GM12878 (cell line): Measurements from ENCODE around the gene KLHL2. TPM values are rescaled to one million over a fixed set of nuclear protein-coding genes. Genes with fewer than 3 reads are reported as not detected.

ENCODE experiments used
- ASH2L ChIP-seq: fragments of 300-600, 200-600 bp; sonication (generic); IDR thresholded peaks from 2 replicates; pipeline ENCODE4 v1.6.1; 2017; ENCODE audit warnings: low read depth, mild to moderate bottlenecking, borderline replicate concordance
- BCL3 ChIP-seq: IDR thresholded peaks from 2 replicates; pipeline ENCODE4 v1.6.1; 2011; ENCODE audit warnings: borderline replicate concordance, low read depth, mild to moderate bottlenecking, moderate library complexity, low read length; ENCODE audit not compliant: insufficient read depth, poor library complexity, severe bottlenecking
- CHD2 ChIP-seq: IDR thresholded peaks from 2 replicates; pipeline ENCODE4 v1.6.1; 2011; ENCODE audit warnings: low read depth, low read length, improper control_type of control experiment, borderline replicate concordance
- IKZF1 ChIP-seq: fragments of 450-650 bp; conservative IDR thresholded peaks from 2 replicates; pipeline ENCODE4 v1.6.1; 2017; ENCODE audit warnings: antibody characterized with exemption, mild to moderate bottlenecking
- KAT2A ChIP-seq: conservative IDR thresholded peaks from 2 replicates; pipeline ENCODE4 v1.6.1; 2011; ENCODE audit warnings: low read depth, low read length; ENCODE audit not compliant: control insufficient read depth
- MEF2B ChIP-seq: fragments of 450-650 bp; IDR thresholded peaks from 2 replicates; pipeline ENCODE4 v1.6.1; 2018; ENCODE audit warnings: mild to moderate bottlenecking, moderate library complexity; ENCODE audit not compliant: partially characterized antibody, poor library complexity, severe bottlenecking
- MTA3 ChIP-seq: IDR thresholded peaks from 2 replicates; pipeline ENCODE4 v1.6.1; 2012; ENCODE audit warnings: low read length, inconsistent platforms, borderline replicate concordance
- MYB ChIP-seq: fragments of 150-350 bp; IDR thresholded peaks from 2 replicates; pipeline ENCODE4 v1.6.1; 2014; ENCODE audit warnings: mild to moderate bottlenecking, low read depth, low read length, borderline replicate concordance
- NBN ChIP-seq: fragments of 450-650 bp; IDR thresholded peaks from 2 replicates; pipeline ENCODE4 v1.6.1; 2016
- NR2F1 ChIP-seq: fragments of 450-650 bp; conservative IDR thresholded peaks from 2 replicates; pipeline ENCODE4 v1.6.1; 2017; ENCODE audit warnings: mild to moderate bottlenecking
- PAX8 ChIP-seq: fragments of 450-650 bp; IDR thresholded peaks from 2 replicates; pipeline ENCODE4 v1.6.1; 2017; ENCODE audit warnings: mild to moderate bottlenecking, moderate library complexity
- PML ChIP-seq: IDR thresholded peaks from 2 replicates; pipeline ENCODE4 v1.6.1; 2012; ENCODE audit warnings: low read length, inconsistent platforms
- POLR2AphosphoS2 ChIP-seq: IDR thresholded peaks from 2 replicates; pipeline ENCODE4 v1.6.1; 2011; ENCODE audit warnings: low read depth, mild to moderate bottlenecking, low read length, improper control_type of control experiment, moderate library complexity
- TAF1 ChIP-seq: IDR thresholded peaks from 2 replicates; pipeline ENCODE4 v1.6.1; 2011; ENCODE audit warnings: mild to moderate bottlenecking, low read depth, low read length, borderline replicate concordance
- YBX1 ChIP-seq: fragments of 450-650 bp; IDR thresholded peaks from 2 replicates; pipeline ENCODE4 v1.6.1; 2016; ENCODE audit warnings: antibody characterized with exemption
- ZBED1 ChIP-seq: IDR thresholded peaks from 2 replicates; pipeline ENCODE4 v1.6.1; 2016; ENCODE audit warnings: borderline replicate concordance
- ZNF622 ChIP-seq: fragments of 450-650 bp; IDR thresholded peaks from 2 replicates; pipeline ENCODE4 v1.6.1; 2017; ENCODE audit warnings: mild to moderate bottlenecking, inconsistent platforms
- polyA plus RNA-seq, 11 experiments: library from polyadenylated mRNA; depleted of rRNA in 4 of 11; unstranded in 6 of 11; stranded (reverse) in 5 of 11; fragments of >200 nt; fragmentation: Nextera tagmentation in 4 of 11; fragmentation: Illumina TruSeq in 1 of 11; extraction: Ambion mirVana in 4 of 11; extraction: Trizol in 1 of 11; gene quantifications; 1 replicate in 1 of 11; 2 replicates in 10 of 11; pipeline versions ENCODE4 v1.2.1 to v1.2.3, GENCODE V29; 2011 to 2016; ENCODE audit warnings: inconsistent platforms in 2 of 11, missing spikeins in 2 of 11, low read depth in 1 of 11
- total RNA-seq, 4 experiments: library from RNA; depleted of rRNA in 3 of 4; stranded (reverse); fragments of >200 nt in 3 of 4; fragmentation: Illumina TruSeq in 1 of 4; extraction: Trizol in 1 of 4; gene quantifications; 2 replicates each; pipeline versions ENCODE4 v1.2.1 to v1.2.3, GENCODE V29; 2013 to 2021
- TF ChIP-seq, protein P1 (sequence below): fragments of 450-650 bp; formaldehyde crosslinking; IDR thresholded peaks from 2 replicates; pipeline ENCODE4 v1.5.0; 2022; ENCODE audit warnings: mild to moderate bottlenecking, missing genetic modification characterization
- TF ChIP-seq, protein P2 (sequence below): fragments of 450-650 bp; IDR thresholded peaks from 2 replicates; pipeline ENCODE4 v1.6.1; 2017; ENCODE audit warnings: mild to moderate bottlenecking
- TF ChIP-seq, protein P3 (sequence below): IDR thresholded peaks from 2 replicates; pipeline ENCODE4 v1.6.1; 2011; ENCODE audit warnings: low read depth, mild to moderate bottlenecking, low read length, moderate library complexity, borderline replicate concordance; ENCODE audit errors: extremely low read depth
- TF ChIP-seq, protein P4 (sequence below): IDR thresholded peaks from 2 replicates; pipeline ENCODE4 v1.6.1; 2012; ENCODE audit warnings: low read length, inconsistent platforms

Gene KLHL2
- total and polyA plus RNA-seq, 10 of the 15 experiments (the other 5 are each of a cell fraction or from before 2014, with no cell fraction given): 4.8 to 22.8 (median 12.9) TPM

DNA sequence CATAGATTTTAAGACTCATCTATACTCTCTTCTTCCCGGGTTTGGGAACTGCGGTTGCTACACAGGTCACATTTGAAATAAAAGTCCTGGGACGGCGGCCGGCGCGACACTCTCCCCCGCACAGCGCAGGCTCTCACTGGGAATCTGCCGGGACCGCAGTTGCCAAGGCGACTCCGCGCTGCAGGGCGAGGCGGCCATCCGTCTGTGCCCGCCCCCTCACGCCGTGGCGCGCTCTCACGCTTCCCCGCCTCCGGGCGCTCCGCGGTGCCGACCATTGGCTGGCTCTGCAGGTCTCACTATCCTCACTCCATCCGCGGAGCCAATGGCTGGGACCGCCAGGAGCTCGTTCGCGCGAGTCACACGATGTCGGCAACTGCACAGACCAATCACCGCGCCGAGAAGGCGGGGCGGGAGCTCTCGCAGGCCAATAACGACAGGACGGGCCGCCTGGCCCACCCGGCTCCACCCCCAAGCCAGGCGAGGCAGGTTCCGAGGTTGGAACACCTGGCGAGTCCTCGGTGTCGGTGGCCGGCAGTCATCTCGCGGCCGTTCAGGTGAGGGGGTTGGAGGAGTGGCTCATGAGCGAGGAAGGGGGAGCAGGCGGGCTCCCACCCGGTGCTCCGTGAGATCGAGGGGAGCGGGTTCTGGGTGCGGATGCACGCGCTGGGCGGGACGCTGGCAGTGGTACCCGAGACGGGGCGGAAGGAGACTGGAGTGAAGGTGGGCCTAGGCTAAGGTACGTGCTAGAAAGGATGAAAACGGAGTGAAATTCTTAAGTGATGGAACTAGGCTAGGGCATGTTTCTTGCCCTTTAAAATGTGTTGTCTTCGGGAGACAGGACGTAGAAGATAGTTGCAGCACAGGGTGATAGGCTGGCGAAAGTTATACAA, 120.1 kb downstream of the KLHL2 start, which contains the start of gene MSMO1 (continued):
- TF ChIP-seq NBN: 0 out of 2 replicates have a peak, but pooled peaks have one; percentile 76
- peak; percentile 97 for TF ChIP-seq CHD2
- peak; percentile 37 for TF ChIP-seq MEF2B
- TF ChIP-seq ASH2L: no peak
- TF ChIP-seq BCL3: no peak
- TF ChIP-seq MTA3: no peak
- TF ChIP-seq YBX1: no peak
- TF ChIP-seq PML: no peak
- TF ChIP-seq PAX8: no peak
- peak; percentile 67; the same call in 1 of the 2 replicates for TF ChIP-seq IKZF1
- TF ChIP-seq, protein P1, sequence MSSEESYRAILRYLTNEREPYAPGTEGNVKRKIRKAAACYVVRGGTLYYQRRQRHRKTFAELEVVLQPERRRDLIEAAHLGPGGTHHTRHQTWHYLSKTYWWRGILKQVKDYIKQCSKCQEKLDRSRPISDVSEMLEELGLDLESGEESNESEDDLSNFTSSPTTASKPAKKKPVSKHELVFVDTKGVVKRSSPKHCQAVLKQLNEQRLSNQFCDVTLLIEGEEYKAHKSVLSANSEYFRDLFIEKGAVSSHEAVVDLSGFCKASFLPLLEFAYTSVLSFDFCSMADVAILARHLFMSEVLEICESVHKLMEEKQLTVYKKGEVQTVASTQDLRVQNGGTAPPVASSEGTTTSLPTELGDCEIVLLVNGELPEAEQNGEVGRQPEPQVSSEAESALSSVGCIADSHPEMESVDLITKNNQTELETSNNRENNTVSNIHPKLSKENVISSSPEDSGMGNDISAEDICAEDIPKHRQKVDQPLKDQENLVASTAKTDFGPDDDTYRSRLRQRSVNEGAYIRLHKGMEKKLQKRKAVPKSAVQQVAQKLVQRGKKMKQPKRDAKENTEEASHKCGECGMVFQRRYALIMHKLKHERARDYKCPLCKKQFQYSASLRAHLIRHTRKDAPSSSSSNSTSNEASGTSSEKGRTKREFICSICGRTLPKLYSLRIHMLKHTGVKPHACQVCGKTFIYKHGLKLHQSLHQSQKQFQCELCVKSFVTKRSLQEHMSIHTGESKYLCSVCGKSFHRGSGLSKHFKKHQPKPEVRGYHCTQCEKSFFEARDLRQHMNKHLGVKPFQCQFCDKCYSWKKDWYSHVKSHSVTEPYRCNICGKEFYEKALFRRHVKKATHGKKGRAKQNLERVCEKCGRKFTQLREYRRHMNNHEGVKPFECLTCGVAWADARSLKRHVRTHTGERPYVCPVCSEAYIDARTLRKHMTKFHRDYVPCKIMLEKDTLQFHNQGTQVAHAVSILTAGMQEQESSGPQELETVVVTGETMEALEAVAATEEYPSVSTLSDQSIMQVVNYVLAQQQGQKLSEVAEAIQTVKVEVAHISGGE: no peak
- TF ChIP-seq NR2F1: no peak; the same call in 1 of the 2 replicates
- no peak for TF ChIP-seq MYB
- TF ChIP-seq ZBED1: no peak
- TF ChIP-seq ZNF622: no peak
- no peak for TF ChIP-seq TAF1
- TF ChIP-seq, protein P2, sequence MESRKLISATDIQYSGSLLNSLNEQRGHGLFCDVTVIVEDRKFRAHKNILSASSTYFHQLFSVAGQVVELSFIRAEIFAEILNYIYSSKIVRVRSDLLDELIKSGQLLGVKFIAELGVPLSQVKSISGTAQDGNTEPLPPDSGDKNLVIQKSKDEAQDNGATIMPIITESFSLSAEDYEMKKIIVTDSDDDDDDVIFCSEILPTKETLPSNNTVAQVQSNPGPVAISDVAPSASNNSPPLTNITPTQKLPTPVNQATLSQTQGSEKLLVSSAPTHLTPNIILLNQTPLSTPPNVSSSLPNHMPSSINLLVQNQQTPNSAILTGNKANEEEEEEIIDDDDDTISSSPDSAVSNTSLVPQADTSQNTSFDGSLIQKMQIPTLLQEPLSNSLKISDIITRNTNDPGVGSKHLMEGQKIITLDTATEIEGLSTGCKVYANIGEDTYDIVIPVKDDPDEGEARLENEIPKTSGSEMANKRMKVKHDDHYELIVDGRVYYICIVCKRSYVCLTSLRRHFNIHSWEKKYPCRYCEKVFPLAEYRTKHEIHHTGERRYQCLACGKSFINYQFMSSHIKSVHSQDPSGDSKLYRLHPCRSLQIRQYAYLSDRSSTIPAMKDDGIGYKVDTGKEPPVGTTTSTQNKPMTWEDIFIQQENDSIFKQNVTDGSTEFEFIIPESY: no peak
- 0 out of 2 replicates have a peak, but pooled peaks have one; percentile 36 for TF ChIP-seq POLR2AphosphoS2
- TF ChIP-seq, protein P3, sequence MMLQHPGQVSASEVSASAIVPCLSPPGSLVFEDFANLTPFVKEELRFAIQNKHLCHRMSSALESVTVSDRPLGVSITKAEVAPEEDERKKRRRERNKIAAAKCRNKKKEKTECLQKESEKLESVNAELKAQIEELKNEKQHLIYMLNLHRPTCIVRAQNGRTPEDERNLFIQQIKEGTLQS: no peak
- TF ChIP-seq KAT2A: no peak
- TF ChIP-seq, protein P4, sequence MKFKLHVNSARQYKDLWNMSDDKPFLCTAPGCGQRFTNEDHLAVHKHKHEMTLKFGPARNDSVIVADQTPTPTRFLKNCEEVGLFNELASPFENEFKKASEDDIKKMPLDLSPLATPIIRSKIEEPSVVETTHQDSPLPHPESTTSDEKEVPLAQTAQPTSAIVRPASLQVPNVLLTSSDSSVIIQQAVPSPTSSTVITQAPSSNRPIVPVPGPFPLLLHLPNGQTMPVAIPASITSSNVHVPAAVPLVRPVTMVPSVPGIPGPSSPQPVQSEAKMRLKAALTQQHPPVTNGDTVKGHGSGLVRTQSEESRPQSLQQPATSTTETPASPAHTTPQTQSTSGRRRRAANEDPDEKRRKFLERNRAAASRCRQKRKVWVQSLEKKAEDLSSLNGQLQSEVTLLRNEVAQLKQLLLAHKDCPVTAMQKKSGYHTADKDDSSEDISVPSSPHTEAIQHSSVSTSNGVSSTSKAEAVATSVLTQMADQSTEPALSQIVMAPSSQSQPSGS: no peak
